Rectal smooth muscle tissue (tissue), 1 donor: ENCODE data around the gene FGF19.
"Not testable (repeated sequence)": the region's sequence is repeated elsewhere in the genome, so short reads cannot be mapped to it uniquely, and the experiment has no call there.

Experiments used
- H3K27ac ChIP-seq: one replicate; pipeline ENCODE4 v1.7.0; 2013; ENCODE audit warnings: low read depth, low read length, inconsistent platforms
- H3K27me3 ChIP-seq: one replicate; pipeline ENCODE4 v1.7.0; 2013; ENCODE audit warnings: low read length; ENCODE audit not compliant: control insufficient read depth, insufficient read depth
- H3K36me3 ChIP-seq: one replicate; pipeline ENCODE4 v1.7.0; 2013; ENCODE audit warnings: low read length; ENCODE audit not compliant: control insufficient read depth, insufficient read depth
- H3K4me1 ChIP-seq: one replicate; pipeline ENCODE4 v1.7.0; 2013; ENCODE audit warnings: low read length; ENCODE audit not compliant: control insufficient read depth, insufficient read depth
- H3K4me3 ChIP-seq: one replicate; pipeline ENCODE4 v1.7.0; 2013; ENCODE audit warnings: low read length
- H3K9ac ChIP-seq: one replicate; pipeline ENCODE4 v1.7.0; 2013; ENCODE audit warnings: low read length

The FGF19 gene

DNA sequence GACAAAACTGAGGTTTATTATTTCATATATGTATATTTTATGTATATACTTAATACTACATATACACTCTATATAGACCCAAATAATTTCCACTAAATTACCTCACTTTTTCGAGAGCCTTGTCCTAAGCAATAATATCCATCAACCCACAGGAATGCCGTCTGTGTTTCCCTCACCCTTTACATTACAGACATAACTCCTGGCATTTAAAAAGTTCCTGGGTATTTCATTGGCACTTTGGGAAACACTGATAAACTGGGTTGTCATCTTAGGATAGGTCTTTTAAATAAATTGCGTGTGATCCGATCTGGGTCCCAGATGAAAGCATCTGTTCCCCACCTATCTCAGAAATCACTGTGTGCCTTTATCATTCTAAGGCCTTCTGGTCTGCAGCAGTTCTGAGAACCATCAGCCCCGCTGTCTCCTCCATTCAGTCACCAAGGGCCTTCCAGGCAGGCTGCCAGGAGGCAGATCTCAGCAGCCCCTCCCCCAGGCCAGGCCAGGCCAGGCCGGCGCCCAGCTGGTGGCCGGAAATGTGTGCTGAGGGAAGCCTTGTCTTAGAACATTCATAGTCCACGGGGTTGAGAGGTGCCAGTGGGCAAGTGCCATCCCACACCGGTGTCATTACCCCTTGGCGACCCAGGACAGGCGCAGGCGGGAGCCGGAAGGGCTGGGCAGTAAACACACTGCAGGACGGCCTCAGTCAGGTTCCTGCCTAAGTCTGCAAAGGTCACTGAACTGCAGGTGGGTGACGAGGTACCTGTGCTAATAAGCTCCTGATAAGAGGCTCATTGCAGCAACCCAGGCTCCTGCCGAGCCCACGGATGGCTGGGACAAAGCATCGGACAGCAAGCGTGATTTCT, 3.3 kb downstream of the FGF19 start:
- Histone ChIP-seq H3K27me3 (peaks cover 10% of the 10 kb centered on the region), H3K9ac (no peak overlapping the region), H3K36me3 (no peaks in the 10 kb centered on the region), H3K4me3 (no peak overlapping the region), H3K27ac (no peak overlapping the region), H3K4me1 (no peaks in the 10 kb centered on the region)

DNA sequence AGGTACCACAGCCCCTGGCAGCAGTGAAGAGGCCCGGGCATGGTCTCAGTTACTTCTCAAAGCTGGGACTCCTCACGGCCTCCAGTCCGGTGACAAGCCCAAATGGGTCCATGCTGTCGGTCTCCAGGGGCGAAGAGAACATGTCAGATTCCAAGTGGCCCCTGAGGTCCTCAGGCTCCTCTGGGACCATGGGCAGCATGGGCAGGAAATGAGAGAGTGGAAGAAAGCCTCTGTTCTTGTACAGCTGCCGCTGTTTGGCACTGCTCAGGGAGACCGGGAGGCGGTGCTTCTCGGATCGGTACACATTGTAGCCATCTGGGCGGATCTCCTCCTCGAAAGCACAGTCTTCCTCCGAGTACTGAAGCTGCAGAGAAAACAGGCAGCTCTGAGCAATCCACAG, 4.6 kb downstream of the FGF19 start:
- no peaks in the 10 kb centered on the region for H3K4me1 ChIP-seq
- no peak overlapping the region for H3K9ac ChIP-seq
- H3K27ac ChIP-seq: no peak overlapping the region
- H3K27me3 ChIP-seq: peaks cover 10% of the 10 kb centered on the region
- H3K4me3 ChIP-seq: no peak overlapping the region
- no peaks in the 10 kb centered on the region for H3K36me3 ChIP-seq

DNA sequence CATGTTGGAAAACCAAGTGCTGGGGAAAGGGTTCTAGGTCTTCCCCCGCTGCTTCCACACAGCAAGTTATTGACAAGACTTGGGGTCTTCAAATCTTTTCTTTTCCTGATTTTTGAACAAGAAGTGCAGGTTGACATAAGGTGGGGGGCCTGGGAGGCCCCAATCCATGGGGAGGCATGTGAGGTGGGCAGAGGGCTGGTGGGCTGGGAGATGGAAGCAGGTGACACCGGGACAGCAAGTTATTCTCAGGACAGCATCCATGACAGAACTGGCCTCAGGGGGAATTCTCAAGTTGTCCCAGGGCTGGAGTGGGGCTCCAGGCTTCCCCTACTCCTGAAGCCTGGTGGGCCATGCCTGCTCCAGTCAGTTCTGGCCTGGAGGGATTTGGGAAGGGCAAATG, 5.5 kb downstream of the FGF19 start:
- Histone ChIP-seq H3K36me3 (no peaks in the 10 kb centered on the region), H3K27ac (no peak overlapping the region), H3K9ac (no peak overlapping the region), H3K4me1 (no peaks in the 10 kb centered on the region), H3K27me3 (peaks cover 10% of the 10 kb centered on the region), H3K4me3 (no peak overlapping the region)

DNA sequence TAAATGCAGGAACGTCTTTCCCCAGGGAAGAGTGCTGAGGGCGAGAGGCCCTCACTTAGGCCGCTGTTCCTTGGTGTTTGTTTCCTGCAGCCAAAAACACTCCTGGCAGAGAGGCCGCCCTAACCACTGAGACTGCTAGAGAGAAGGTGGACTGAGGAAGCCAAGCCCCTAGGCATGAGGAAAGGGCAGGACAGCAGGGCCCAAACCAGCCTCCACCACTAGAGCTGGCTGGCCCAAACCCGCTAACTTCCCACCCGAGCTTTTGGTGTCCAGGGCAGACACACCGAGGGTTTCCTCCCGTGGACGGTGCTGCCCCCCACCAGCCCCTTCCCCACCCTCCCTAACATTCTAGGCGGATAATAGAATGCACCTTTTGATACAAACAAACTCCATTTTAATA, 6.0 kb downstream of the FGF19 start:
- H3K27ac ChIP-seq: no peak overlapping the region
- H3K36me3 ChIP-seq: no peaks in the 10 kb centered on the region
- H3K4me3 ChIP-seq: no peak overlapping the region
- H3K27me3 ChIP-seq: peaks cover 6% of the 10 kb centered on the region
- H3K4me1 ChIP-seq: no peaks in the 10 kb centered on the region
- H3K9ac ChIP-seq: no peak overlapping the region

DNA sequence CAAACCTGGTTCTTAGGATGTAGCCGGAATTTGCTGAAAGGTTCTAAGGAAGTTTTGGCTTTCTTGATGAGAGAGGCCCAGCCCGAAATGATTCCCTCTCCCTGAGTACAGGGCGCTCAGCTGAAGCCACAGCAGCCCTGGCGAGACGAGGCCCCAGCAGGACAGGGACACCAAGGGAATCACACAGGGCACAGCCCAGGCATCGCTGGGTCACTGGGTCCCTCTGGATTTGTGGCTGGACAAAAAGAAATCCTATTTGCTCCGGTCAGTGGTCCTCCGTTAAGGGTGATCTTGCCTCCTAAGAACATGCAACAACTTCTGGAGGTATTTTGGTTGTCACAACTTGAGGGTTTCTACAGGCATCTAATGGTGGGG, 6.4 kb downstream of the FGF19 start:
- Histone ChIP-seq H3K36me3 (no peaks in the 10 kb centered on the region), H3K27ac (no peak overlapping the region), H3K9ac (no peak overlapping the region), H3K4me1 (no peaks in the 10 kb centered on the region), H3K27me3 (peaks cover 3% of the 10 kb centered on the region), H3K4me3 (no peak overlapping the region)

DNA sequence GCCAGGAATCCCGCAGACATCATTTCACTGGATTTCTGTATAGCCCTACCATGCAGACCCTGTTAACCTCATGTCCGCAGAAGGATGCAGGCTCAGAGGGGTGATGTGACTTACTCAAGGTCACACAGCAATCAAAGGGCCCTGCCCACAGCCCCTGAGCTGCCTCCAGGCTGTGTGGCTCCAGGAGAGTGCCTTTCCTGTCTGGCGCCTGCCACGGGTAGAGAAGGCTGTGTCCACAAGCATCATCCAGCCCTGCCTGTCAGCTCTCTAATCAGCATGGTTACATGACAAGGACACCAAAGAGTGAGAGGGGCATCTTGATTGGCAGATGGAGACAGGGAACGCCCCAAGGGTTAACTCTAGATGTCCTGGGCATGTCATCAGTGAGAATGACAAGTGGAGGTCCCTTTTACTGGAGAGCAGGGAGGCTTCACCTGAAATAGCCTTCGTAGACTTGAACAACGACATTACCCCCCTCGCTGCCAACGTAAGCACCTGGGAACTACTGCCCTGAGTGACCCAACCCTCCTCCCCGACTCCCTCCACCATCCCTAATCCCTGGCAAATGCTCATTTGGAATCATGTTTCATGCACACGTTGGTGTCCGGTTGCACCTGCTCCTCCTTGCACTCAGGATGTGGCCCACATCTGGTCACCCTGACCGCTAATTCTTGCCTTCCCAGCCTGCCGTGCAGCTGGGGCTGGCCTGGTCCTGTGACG, 6.9 kb downstream of the FGF19 start:
- H3K4me1 ChIP-seq: no peaks in the 10 kb centered on the region
- H3K27me3 ChIP-seq: peaks cover 3% of the 10 kb centered on the region
- no peak overlapping the region for H3K4me3 ChIP-seq
- no peak overlapping the region for H3K9ac ChIP-seq
- H3K27ac ChIP-seq: no peak overlapping the region
- H3K36me3 ChIP-seq: no peaks in the 10 kb centered on the region

DNA sequence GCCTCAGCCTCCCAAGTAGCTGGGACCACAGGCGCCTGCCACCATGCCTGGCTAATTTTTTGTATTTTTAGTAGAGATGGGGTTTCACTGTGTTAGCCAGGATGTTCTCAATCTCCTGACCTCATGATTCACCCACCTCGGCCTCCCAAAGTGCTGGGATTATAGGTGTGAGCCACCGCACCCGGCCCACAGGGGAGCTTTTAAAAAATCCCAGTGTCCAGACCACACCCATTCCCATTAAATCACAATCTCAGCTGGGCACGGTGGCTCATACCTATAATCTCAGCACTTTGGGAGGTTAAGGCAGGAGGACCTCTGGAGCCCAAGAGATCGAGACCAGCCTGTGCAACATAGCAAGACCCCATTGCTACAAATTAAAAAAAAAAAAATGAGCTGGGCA, 7.8 kb downstream of the FGF19 start:
- H3K4me1 ChIP-seq, H3K4me3 ChIP-seq, H3K9ac ChIP-seq, H3K36me3 ChIP-seq, H3K27ac ChIP-seq, H3K27me3 ChIP-seq: not testable (repeated sequence)

DNA sequence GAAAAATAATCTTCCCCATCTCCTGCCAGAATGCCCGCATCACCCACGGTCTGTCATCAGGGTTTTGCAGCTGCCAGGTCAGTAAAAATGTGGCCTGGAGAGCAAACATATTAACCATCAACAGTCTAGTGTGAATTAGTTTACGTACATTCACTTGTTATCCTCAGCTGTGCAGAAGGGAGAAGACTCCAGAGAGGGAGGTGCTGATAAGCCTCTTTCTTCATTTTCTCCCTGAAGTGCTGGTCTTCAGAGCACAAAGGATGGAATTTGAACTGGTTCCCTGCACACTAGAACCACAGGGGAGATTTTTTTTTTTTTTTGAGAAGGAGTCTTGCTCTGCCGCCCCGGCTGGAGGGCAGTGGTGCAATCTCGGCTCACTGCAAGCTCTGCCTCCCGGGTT, 8.2 kb downstream of the FGF19 start:
- H3K4me1 ChIP-seq: no peaks in the 10 kb centered on the region
- no peak overlapping the region for H3K9ac ChIP-seq
- no peak overlapping the region for H3K27ac ChIP-seq
- no peak overlapping the region for H3K4me3 ChIP-seq
- no peaks in the 10 kb centered on the region for H3K36me3 ChIP-seq
- H3K27me3 ChIP-seq: peaks cover under 1% of the 10 kb centered on the region

DNA sequence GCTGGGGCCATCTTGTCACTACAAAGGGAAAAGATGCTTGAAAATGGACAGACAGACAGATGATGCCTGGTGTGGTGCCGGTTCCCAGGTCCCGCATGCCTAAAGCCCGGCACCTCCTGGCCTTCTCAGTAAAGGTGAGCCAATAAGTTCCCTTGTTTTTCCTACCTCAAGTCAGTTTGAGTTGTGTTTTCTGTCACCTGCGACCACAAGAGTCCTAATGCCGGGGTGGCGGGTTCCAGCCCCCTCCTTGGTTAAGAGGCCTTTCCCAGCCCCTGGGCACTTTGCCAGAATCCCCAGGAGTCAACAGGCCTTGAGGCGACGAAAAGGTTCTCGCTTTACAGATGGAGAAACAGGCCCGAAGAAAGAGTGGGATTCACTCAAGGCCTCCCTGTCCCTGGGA, 9.0 kb downstream of the FGF19 start:
- H3K36me3 ChIP-seq: no peaks in the 10 kb centered on the region

DNA sequence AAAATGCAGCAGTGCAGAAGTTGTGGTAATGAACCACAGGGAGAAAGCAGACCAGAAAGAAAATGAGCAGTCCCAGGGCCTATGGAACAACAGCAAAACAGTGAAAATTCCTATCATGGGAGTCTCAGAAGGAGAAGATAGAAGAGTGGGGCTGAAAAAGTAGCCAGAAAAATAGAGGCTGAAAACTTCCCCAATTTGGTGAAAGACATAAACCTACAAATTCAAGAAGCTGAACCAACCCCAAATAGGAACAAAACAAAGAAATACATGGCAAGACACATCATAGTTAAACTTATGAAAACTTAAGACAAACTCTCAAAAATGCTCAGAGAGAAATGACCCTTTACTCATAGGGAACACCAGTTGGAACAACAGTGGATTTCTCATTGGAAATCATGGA, 11.4 kb downstream of the FGF19 start:
- Histone ChIP-seq H3K27me3 (no peaks in the 10 kb centered on the region), H3K27ac (no peak overlapping the region), H3K36me3 (no peaks in the 10 kb centered on the region), H3K4me3 (no peak overlapping the region), H3K4me1 (no peaks in the 10 kb centered on the region), H3K9ac (no peak overlapping the region)

More for the DNA sequence above, 9.0 kb downstream of the FGF19 start:
- H3K4me1 ChIP-seq: no peaks in the 10 kb centered on the region
- no peaks in the 10 kb centered on the region for H3K27me3 ChIP-seq
- H3K27ac ChIP-seq: no peak overlapping the region
- H3K4me3 ChIP-seq: no peak overlapping the region
- no peak overlapping the region for H3K9ac ChIP-seq

DNA sequence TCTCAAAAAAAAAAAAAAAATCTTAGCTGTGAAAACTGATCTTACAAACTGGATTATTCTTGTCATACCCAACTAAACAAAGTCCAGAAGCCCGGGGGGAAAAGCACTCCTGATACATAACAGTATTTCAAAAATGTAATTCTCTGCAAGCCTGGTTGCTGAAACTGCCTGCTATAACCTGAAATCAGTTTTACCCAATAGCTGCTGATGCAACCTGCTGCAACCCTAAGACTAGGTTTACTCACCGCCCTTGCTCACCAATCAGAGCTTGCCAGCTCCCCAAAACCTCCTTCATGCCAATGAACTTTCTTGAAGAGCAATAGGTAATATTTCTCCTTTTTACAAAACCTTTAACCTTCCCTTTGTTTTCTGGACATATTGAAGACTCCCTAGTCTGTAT, 12.4 kb downstream of the FGF19 start:
- Histone ChIP-seq H3K27ac (no peak overlapping the region), H3K36me3 (no peaks in the 10 kb centered on the region), H3K4me1 (no peaks in the 10 kb centered on the region), H3K9ac (no peak overlapping the region), H3K27me3 (no peaks in the 10 kb centered on the region), H3K4me3 (no peak overlapping the region)

DNA sequence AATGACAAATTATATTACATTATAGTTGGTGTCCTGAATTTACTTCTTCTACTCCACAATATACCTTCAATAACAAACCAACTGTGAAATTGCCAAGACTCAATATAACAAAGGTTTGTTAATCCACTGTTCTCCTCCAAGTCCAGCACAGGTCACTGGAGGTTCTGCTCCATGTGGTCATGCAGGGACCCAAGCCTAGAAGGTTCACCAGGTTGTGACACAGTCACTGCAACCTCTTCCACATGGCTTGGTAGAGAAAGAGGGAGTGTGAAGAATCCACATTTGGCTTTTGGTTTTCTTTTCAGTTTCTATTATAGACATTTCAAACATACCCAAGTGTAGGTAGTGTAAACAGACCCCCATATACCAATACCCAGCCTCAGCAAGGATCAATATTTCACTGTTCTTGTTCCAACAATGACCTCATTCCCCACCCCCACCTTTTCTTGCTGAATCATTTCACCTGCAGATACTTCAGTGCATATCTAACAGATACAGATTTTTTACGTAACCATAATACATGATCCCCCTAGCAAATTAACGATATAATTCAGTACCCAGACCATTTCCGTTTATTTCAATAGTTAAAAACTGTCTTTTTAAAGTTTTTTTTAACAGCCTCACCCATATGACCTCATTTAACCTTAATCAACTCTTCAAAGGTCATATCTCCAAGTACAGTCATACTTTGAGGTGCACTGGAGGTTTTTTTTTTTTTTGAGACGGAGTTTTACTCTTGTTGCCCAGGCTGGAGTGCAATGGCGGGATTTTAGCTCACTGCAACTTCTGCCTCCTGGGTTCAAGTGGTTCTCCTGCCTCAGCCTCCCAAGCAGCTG, 14.1 kb downstream of the FGF19 start:
- H3K9ac ChIP-seq: no peak overlapping the region
- no peaks in the 10 kb centered on the region for H3K36me3 ChIP-seq
- H3K27ac ChIP-seq: no peak overlapping the region
- no peaks in the 10 kb centered on the region for H3K27me3 ChIP-seq
- no peaks in the 10 kb centered on the region for H3K4me1 ChIP-seq
- H3K4me3 ChIP-seq: no peak overlapping the region
